WI38 (cell line): ENCODE measurements around the gene IL20RA.
A peak's percentile ranks its signal among the peaks of the same experiment; 100 is the strongest.

Experiments
- H3K4me3 ChIP-seq: 2 replicates; pipeline ENCODE4 v1.5.1; 2011; ENCODE audit warnings: low read depth, mild to moderate bottlenecking, control low read depth, low read length
- CTCF ChIP-seq: IDR thresholded peaks from 2 replicates; pipeline ENCODE4 v1.5.1; 2012; ENCODE audit warnings: low read depth, mild to moderate bottlenecking, control low read depth, low read length

The IL20RA gene

DNA sequence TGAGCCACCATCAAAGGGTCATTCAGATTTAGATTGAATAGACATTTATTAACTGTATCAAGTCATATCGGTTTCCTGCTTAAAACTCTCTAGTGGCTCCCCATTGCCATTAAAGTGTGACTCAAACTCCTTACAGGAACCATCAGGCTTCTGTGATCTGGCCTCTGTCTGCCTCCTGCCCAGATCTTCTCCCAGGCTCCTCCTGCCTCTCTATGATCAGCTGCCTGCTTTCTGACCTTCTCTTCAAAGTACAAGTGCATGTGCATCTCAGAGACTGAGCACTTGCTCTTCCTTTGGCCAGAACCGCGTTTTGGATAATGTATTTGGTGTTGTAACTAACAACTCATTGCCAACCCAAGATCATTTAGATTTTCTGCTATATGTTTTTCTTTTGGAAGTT lies 52.7 kb downstream of the IL20RA start:
- no peak for TF ChIP-seq CTCF

DNA sequence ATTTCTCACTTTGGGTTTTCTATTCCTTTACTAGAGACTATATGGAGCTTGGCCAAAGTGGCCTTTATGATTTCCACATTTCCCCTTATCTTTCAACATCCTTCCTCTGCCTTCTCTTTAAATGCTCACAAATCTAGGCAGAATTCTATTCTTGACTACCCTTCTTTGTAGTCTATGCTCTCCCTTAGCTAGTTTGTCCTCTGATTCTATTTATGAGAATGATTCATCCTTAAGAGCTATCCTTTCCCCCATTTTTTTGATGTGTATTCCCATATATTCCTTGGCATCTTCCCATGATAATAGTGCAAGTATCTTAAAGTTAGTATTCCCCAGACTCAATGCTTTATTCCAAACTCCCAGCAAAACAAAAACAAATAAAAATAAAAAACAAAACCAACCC lies 53.1 kb downstream of the IL20RA start:
- TF ChIP-seq CTCF = no peak
- no peak overlapping the region for H3K4me3 ChIP-seq

More for the DNA sequence above, 52.7 kb downstream of the IL20RA start:
- H3K4me3 ChIP-seq = no peak overlapping the region

- TF ChIP-seq CTCF = no peak
- no peak overlapping the region for H3K4me3 ChIP-seq
These were observed 54.0 kb downstream of the IL20RA start for GRCh38 chr6:136990754-136991153.

DNA sequence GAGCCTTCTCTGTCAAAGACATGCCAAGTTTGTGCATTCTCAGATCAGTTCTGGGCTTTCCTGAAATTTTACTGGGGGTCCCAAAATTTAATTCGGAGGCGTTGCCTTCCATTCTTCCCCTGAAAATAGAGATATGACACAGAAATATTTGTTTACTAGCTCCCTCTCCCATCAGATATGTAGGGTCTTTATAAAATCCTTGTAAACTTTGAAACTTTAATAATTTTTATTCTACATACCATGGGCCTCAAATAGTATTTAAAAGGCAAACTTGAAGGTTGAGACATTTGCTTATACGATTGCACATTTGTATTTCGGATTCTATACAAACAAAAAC lies 54.6 kb downstream of the IL20RA start:
- TF ChIP-seq CTCF = no peak
- H3K4me3 ChIP-seq = peak overlapping the region; percentile 24; the same call in 1 of the 2 replicates

DNA sequence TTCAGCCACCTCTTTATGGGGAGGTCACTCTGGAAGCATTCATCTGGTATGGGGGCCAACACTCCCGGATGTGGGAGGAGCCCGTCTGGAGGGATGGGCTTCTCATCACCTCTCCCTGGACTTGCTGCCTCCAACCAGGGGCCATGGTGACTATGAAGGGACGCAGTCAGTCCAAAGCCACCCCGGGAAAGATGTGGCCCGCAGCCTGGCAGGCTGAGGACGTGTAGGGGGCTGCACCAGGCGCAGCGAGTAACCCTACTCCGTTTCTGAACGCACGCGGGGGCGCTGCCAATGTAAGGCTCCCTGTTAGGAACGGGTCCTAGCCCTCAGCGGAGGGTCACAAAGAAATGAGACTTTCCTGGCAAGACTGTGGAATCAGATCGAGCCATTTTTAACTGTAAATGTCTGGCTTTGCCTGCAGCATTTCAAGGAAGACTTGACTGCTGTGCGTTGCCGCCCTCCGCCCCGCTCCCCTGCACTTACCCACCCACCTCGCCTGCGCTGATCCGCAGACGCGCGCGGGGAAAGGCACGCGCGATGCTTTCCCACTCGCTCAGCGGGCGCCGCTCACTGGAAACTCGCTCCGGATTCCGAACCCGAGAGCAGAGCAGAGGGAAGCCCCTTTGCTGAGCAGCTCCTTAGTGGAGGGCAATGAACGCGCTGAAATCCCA lies 55.1 kb downstream of the IL20RA start:
- TF ChIP-seq CTCF = no peak
- peak overlapping the region; percentile 24 for H3K4me3 ChIP-seq

- TF ChIP-seq CTCF = no peak
- no peak overlapping the region for H3K4me3 ChIP-seq
These were observed 57.2 kb downstream of the IL20RA start for GRCh38 chr6:136987526-136987925.

GRCh38 chr6:136985502-136985901 lies 59.3 kb downstream of the IL20RA start:
- TF ChIP-seq CTCF = no peak
- no peak overlapping the region for H3K4me3 ChIP-seq
